Keratinocyte (primary cell): Measurements from ENCODE around the gene NLRC5. TPM values are rescaled to one million over a fixed set of nuclear protein-coding genes. Genes with fewer than 3 reads are reported as not detected.

ENCODE experiments used
- DNase-seq: peaks from one replicate; pipeline ENCODE4 v3.0.0-alpha.2; 2011; ENCODE audit warnings: low read depth, missing footprints, low spot score
- FAIRE-seq: peaks from 2 replicates; lab custom pipeline; 2011; peaks lifted over from hg19 to GRCh38; lab: Jason Lieb, UNC
- H2AFZ ChIP-seq: 2 replicates; pipeline ENCODE4 v1.6.0; 2012; ENCODE audit warnings: low read length, control low read depth, inconsistent platforms; ENCODE audit not compliant: control insufficient read depth
- H3K27ac ChIP-seq: 2 replicates; pipeline ENCODE4 v1.5.1; 2011; ENCODE audit warnings: low read length; ENCODE audit not compliant: control insufficient read depth, insufficient read depth
- H3K27me3 ChIP-seq: 3 replicates; pipeline ENCODE4 v1.6.0; 2011; ENCODE audit warnings: low read length; ENCODE audit not compliant: control insufficient read depth, insufficient read depth; ENCODE audit errors: extremely low read depth
- H3K36me3 ChIP-seq, 2 experiments: 2 replicates in 1 of 2; 3 replicates in 1 of 2; pipeline ENCODE4 v1.5.1; 2011; ENCODE audit warnings: low read length in 2 of 2, mild to moderate bottlenecking in 1 of 2; ENCODE audit not compliant: control insufficient read depth in 2 of 2, insufficient read depth in 2 of 2; ENCODE audit errors: extremely low read depth in 1 of 2
- H3K4me1 ChIP-seq: 3 replicates; pipeline ENCODE4 v1.5.1; 2011; ENCODE audit warnings: low read length; ENCODE audit not compliant: control insufficient read depth, insufficient read depth; ENCODE audit errors: extremely low read depth
- H3K4me2 ChIP-seq: 3 replicates; pipeline ENCODE4 v1.6.0; 2011; ENCODE audit warnings: low read depth, low read length; ENCODE audit not compliant: control insufficient read depth, insufficient read depth; ENCODE audit errors: extremely low read depth
- H3K4me3 ChIP-seq, 3 experiments: fragments of 200-600 bp in 1 of 3; sonication (generic) in 1 of 3; 2 replicates in 2 of 3; 3 replicates in 1 of 3; pipeline ENCODE4 v1.5.1; 2011 to 2016; ENCODE audit warnings: low read length in 3 of 3, mild to moderate bottlenecking in 3 of 3, control low read depth in 2 of 3, inconsistent platforms in 1 of 3, low read depth in 1 of 3, mixed read lengths in 1 of 3, mixed run types in 1 of 3, moderate library complexity in 1 of 3; ENCODE audit not compliant: control insufficient read depth in 2 of 3, insufficient read depth in 2 of 3; ENCODE audit errors: extremely low read depth in 1 of 3
- H3K79me2 ChIP-seq: 2 replicates; pipeline ENCODE4 v1.6.0; 2012; ENCODE audit warnings: low read length; ENCODE audit not compliant: control insufficient read depth, insufficient read depth
- H3K9ac ChIP-seq: 3 replicates; pipeline ENCODE4 v1.6.0; 2011; ENCODE audit warnings: low read length; ENCODE audit not compliant: control insufficient read depth, insufficient read depth; ENCODE audit errors: extremely low read depth
- H3K9me1 ChIP-seq: 3 replicates; pipeline ENCODE4 v1.6.0; 2011; ENCODE audit warnings: low read length; ENCODE audit not compliant: control insufficient read depth, insufficient read depth; ENCODE audit errors: extremely low read depth
- H3K9me3 ChIP-seq: 2 replicates; pipeline ENCODE4 v1.5.1; 2012; ENCODE audit warnings: low read depth, low read length; ENCODE audit not compliant: control insufficient read depth
- H4K20me1 ChIP-seq: 3 replicates; pipeline ENCODE4 v1.6.0; 2011; ENCODE audit warnings: low read length; ENCODE audit not compliant: control insufficient read depth, insufficient read depth; ENCODE audit errors: extremely low read depth
- EZH2 ChIP-seq: IDR thresholded peaks from one replicate; pipeline ENCODE4 v1.6.1; 2012; ENCODE audit warnings: inconsistent platforms, mild to moderate bottlenecking, low read length, moderate library complexity
- dilution Hi-C: fragments of 300-500 bp; cut with MboI; formaldehyde crosslinking; loops from one replicate; pipeline ENCODE4 v1.7.0; 2020; ENCODE audit warnings: low sequenced_read_pairs; ENCODE audit not compliant: extremely low pct_ligation_motif_present
- polyA plus RNA-seq, 5 experiments: library from polyadenylated mRNA; depleted of rRNA in 3 of 5; stranded (reverse) in 3 of 5; stranded (forward) in 1 of 5; unstranded in 1 of 5; fragments of >200 nt; gene quantifications; 1 replicate in 1 of 5; 2 replicates in 3 of 5; 3 replicates in 1 of 5; pipeline versions ENCODE4 v1.2.1 to v1.2.3, GENCODE V29; 2011 to 2012; ENCODE audit warnings: missing spikeins in 2 of 5, low read depth in 1 of 5, low replicate concordance in 1 of 5
- TF ChIP-seq, protein P1 (sequence below), 3 experiments: IDR thresholded peaks in 1 of 3; conservative IDR thresholded peaks in 1 of 3; optimal IDR thresholded peaks in 1 of 3; 2 replicates in 2 of 3; 3 replicates in 1 of 3; pipeline versions ENCODE3 to v1.5.1; 2011; ENCODE audit warnings: low read length in 3 of 3, mild to moderate bottlenecking in 3 of 3, moderate library complexity in 2 of 3, control low read depth in 1 of 3, inconsistent platforms in 1 of 3; ENCODE audit not compliant: insufficient read depth in 2 of 3; ENCODE audit errors: extremely low read depth in 1 of 3

NLRC5 gene
- polyA plus RNA-seq, 1 donor (not counting 4 experiments of a cell fraction or from before 2014, with no cell fraction given): 7.8 TPM

DNA sequence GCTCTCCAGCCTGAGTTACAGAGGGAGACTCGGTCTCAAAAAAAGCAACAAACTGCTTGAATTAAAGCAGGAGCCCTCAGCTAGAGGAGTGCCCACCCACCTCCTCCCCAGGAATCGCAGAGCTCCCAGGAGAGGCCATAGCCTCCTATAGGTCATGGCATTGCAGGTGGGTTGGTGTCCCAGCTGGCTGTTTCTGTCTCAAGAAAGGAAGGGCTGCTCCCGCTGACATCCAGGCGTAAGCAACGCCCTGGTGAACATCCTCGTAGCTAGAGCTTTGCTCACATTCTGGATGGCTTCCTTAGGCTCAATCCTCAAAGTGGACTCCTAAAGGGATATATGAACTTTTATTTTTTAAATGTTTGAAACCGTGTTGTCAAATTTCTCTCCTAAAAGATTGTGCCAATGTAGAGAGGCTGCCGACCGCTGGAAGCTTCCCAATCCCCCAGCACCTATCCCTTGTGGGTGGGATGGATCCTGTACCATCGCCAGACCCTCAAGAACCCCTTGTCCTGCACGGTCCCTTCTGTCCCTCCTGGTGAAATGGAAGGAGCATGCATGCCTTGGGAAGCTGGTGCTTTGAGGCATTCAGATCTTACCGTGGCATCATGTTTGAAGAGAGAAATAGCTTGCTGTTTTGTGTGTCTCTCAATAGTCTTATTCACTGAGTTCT, 5.9 kb downstream of the NLRC5 start:
- no peak for DNase-seq
- H3K4me1 ChIP-seq: peaks cover 33% of the 10 kb centered on the region
- peaks cover 7% of the 10 kb centered on the region for H3K79me2 ChIP-seq

DNA sequence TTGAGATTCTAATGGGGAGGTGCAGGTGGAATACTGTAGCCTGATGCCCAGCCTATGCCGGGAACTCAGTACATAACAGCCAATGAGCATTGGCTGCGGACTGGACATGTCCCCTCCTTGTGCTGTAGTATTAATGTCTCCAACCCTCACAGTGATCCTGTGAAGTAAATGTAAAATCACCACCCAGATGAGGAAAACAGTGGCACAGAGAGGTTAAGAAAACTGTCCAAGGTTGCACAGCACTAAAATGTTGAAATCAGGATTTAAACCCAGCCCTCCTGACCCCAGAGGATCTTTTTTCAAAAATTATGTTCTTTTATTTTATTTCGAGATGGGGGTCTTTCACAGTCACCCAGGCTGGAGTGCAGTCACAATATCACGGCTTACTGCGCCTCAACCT, 7.9 kb downstream of the NLRC5 start:
- H3K79me2 ChIP-seq: no peaks in the 10 kb centered on the region
- H3K4me3 ChIP-seq: no peak overlapping the region
- no peak overlapping the region for H2AFZ ChIP-seq
- no peak overlapping the region for H3K4me2 ChIP-seq
- DNase-seq: no peak
- H3K9ac ChIP-seq: no peak overlapping the region
- H4K20me1 ChIP-seq: no peaks in the 10 kb centered on the region
- no peak for TF ChIP-seq EZH2
- TF ChIP-seq, protein P1, sequence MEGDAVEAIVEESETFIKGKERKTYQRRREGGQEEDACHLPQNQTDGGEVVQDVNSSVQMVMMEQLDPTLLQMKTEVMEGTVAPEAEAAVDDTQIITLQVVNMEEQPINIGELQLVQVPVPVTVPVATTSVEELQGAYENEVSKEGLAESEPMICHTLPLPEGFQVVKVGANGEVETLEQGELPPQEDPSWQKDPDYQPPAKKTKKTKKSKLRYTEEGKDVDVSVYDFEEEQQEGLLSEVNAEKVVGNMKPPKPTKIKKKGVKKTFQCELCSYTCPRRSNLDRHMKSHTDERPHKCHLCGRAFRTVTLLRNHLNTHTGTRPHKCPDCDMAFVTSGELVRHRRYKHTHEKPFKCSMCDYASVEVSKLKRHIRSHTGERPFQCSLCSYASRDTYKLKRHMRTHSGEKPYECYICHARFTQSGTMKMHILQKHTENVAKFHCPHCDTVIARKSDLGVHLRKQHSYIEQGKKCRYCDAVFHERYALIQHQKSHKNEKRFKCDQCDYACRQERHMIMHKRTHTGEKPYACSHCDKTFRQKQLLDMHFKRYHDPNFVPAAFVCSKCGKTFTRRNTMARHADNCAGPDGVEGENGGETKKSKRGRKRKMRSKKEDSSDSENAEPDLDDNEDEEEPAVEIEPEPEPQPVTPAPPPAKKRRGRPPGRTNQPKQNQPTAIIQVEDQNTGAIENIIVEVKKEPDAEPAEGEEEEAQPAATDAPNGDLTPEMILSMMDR (optimal IDR thresholded peaks at IDR 0.05 in 1 of 3, IDR thresholded peaks at IDR 0.05 in 1 of 3, conservative IDR thresholded peaks at IDR 0.05 in 1 of 3; ENCODE audit: extremely low read depth in 1 of 3, insufficient read depth in 2 of 3, low read length in 3 of 3): no peak
- no peaks in the 10 kb centered on the region for H3K27me3 ChIP-seq
- peaks cover 23% of the 10 kb centered on the region for H3K4me1 ChIP-seq
- no peak overlapping the region for H3K27ac ChIP-seq
- dilution Hi-C loops: no loop called here
- no peaks in the 10 kb centered on the region for H3K36me3 ChIP-seq
- no peaks in the 10 kb centered on the region for H3K9me3 ChIP-seq
- no peak for FAIRE-seq
- peaks cover 3% of the 10 kb centered on the region for H3K9me1 ChIP-seq

More for the DNA sequence above, 5.9 kb downstream of the NLRC5 start:
- no peak for TF ChIP-seq EZH2
- TF ChIP-seq, protein P1 (optimal IDR thresholded peaks at IDR 0.05 in 1 of 3, IDR thresholded peaks at IDR 0.05 in 1 of 3, conservative IDR thresholded peaks at IDR 0.05 in 1 of 3; ENCODE audit: extremely low read depth in 1 of 3, insufficient read depth in 2 of 3, low read length in 3 of 3): no peak
- no peak overlapping the region for H3K4me3 ChIP-seq
- H3K9me1 ChIP-seq: peaks cover 3% of the 10 kb centered on the region
- H3K27ac ChIP-seq: no peak overlapping the region
- H4K20me1 ChIP-seq: no peaks in the 10 kb centered on the region
- no peak for FAIRE-seq
- no peaks in the 10 kb centered on the region for H3K27me3 ChIP-seq
- dilution Hi-C loops: no loop called here
- H2AFZ ChIP-seq: no peak overlapping the region
- no peaks in the 10 kb centered on the region for H3K36me3 ChIP-seq
- no peak overlapping the region for H3K4me2 ChIP-seq
- no peak overlapping the region for H3K9ac ChIP-seq
- H3K9me3 ChIP-seq: no peaks in the 10 kb centered on the region
